HG02885 (cell line): Measurements from ENCODE around the gene CTSL.
A peak's percentile ranks its signal among the peaks of the same experiment; 100 is the strongest.

ENCODE experiments used
- ATAC-seq: cut with Tn5 transposase; IDR thresholded peaks from one replicate; pipeline ENCODE4 v1.9.1; 2021; ENCODE audit warnings: mild to moderate bottlenecking; ENCODE audit not compliant: unreplicated experiment, poor library complexity

Gene CTSL

DNA sequence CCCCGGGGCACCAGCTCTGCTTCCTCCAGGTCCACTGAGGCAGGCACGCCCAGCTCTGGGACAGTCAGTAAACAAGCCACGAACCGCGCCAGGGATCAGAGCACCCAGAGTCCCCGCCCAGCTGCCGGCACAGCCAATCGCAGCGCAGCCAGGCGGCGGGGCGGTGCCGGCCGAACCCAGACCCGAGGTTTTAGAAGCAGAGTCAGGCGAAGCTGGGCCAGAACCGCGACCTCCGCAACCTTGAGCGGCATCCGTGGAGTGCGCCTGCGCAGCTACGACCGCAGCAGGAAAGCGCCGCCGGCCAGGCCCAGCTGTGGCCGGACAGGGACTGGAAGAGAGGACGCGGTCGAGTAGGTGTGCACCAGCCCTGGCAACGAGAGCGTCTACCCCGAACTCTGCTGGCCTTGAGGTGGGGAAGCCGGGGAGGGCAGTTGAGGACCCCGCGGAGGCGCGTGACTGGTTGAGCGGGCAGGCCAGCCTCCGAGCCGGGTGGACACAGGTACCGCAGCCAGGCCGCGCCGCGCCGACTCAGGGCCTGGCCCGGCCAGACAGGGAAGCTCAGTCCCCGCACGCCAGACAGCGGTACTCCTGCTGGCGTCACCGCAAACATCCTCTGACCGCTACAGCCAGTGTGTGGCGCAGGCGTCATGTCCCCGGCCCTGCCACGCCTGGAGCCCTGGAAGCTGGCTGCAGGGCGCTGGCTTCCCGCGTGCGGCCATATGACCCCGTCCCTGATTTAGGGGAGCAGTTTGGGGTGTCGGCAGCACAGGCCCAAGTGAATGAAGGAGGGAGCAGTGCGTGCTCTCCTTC is at the start of gene CTSL:
TSS of gene CTSL (plus strand) at position 220 of the 810 bp plus-strand sequence. CDS start 1,485 bp downstream, outside the sequence.
- ATAC-seq: peak; percentile 56

- no peak for ATAC-seq
Measured at GRCh38 chr9:87676976-87677775, 48.7 kb upstream of the CTSL start.

DNA sequence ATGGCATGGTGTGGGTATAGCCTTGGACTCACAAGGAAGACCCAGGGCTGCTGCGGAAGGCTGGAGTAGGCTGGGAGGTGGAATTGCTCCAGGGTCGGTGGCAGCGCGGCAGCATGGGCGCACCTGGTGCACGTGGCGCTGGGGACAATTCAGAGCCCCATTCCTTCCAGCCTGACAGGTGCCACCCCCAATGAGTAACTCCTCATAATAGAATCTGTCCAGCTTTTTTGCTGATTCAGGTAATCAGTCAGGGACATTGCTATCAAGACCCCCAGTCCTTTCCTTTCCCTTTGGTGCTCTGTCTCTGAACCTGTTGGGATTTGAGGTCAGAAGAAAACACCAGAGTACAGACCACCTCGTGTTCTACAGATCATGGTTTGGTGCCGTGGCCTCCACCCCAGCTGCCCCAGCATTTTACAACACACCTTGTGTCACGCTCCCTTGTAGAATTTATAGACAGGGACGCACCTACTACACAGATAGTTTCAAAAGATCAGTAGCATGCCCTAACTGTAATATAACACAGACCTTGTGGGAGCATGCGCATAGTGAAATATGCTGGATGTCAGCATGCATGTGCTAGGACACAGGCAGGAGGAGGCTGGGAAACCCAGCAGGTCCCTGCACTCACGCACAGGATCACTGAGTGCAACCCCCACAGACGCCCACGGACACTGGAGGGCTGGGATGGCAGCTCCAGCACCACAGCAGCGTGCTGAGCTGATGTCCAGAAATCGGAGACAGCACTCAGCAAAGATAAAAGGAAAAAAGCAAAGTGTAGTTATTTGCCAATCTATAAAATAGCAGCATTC is 47.9 kb upstream of the CTSL start:
- ATAC-seq: no peak

DNA sequence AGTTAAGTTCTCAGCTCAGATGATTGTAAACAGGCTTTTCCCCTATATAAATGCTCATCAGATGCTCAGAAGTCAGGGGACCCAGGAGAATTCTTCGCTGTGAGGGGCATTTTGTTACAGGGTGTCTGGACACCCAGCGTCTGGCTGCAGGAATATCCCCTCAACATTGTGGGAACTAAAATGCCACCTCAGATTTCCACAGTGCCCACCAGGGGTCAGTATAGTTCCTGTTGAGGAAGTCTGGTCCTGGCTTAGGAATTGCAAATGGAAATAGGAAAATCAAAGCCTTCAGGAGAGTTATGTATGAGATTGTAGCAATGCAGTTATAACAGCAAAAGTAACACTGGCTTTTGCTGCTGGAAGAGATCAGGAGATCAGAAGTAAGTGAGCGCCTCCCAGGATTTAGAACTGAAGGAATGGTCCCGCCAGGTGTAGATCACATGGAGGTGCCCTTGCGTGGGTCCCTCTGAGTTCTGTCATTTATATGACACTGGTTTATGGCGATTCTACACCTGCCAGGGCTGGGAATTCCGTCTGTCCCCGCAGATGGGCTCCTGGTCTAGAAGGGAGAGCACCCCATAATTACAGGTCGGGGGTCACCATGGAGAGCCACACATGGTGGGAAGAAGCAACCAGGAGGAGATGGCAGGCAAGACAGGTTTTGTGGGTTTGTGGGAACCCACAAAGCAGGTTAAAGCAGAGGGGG is 47.1 kb upstream of the CTSL start:
- no peak for ATAC-seq

- no peak for ATAC-seq
Measured at GRCh38 chr9:87681271-87682061, 44.5 kb upstream of the CTSL start.

- ATAC-seq: no peak
Measured at GRCh38 chr9:87682085-87682484, 43.8 kb upstream of the CTSL start.

DNA sequence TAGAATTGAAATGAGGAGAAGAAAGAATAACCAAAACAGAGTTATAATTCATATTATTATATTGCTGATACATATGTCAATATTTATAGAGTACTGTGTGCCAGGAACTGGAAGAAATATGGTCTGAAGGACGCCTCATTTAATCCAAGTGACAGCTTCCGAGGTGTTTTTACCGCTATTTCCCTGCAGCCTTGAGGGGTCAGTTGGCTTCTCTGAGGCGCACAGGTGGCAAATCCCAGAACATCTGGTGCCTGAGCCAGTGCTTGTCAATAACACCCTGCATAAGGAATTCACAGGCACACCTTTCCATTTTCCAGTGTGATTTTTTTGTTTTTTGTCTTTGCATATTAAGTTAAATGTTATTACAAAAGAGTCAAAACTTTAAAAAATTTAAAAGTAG is 43.3 kb upstream of the CTSL start:
- no peak for ATAC-seq

- no peak for ATAC-seq
Measured at GRCh38 chr9:87683751-87684626, 41.9 kb upstream of the CTSL start.

GRCh38 chr9:87684627-87685219 is 41.2 kb upstream of the CTSL start:
- ATAC-seq: no peak

DNA sequence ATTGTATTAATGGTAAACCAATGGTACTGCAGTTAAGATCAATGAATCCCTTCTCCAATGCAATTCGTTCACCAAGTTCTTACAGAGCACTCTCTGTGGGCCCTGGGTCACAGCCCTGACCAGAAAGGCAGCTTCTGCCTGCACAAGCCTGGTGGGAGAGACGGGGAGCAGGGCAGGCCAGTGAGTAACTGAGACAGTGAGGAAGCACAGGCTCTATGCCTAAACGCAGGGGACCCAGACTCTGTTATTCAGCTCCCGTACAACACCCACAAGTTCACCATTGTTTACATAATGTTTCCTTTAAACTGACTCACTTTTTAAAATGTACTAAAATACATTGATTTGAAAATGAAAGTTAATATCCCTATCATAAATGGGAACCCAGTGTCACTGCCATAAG is 40.5 kb upstream of the CTSL start:
- no peak for ATAC-seq

DNA sequence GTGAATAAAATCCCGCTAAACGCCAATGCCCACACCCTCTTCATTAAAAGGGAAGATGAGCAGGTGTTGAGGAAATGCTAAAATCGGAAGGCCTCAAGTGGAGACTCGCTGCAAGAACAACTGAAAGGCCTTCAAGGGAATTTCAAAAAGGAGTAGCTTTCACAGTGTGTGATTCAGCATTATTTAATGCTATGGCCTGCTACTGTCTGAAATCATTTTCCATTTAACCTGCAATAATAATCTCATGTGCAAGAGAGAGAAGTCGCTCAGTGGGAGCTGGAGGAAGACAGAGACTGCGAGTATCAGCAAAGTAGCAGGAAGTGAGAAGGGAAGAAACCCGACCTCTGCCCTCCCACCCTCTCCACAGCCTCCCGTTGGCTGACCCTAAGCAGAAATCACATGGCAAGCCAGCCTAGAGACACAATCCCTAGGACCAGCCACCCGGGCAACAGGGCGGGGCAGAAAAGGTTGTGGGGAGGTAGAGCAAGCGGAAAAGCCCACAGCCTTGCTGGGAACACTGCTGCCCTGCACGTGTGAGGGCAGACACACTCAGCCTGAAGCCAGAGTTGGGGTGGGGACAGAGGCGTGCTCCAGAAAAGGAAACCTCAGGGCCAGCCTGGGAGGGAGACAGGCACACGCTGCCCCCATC is 39.9 kb upstream of the CTSL start:
- no peak for ATAC-seq

DNA sequence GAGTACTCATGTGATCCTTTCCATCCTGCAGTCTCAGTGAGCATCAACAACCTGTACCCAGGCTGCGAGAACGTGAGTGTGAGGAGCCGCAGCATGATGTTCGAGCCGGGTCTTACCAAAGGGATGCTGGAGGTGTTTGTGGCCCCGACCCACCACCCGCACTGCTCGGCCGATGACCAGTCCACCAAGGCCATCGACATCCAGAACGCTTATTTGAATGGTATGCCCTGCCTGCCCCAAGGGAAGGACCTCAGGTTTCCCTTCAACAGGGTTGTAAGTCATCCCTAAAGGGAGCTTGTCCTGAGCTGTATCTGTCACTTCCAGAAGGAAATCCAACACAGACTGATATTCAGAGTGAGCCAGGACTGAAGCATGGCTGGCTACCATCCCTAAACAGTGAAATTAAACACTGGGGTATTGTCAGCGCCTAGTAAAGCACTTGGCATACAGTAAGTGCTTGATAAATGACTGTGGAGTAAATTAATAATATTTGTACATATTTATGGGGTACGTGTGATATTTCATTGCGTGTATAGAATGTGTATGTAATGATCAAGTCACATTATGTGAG is 39.3 kb upstream of the CTSL start:
- no peak for ATAC-seq

DNA sequence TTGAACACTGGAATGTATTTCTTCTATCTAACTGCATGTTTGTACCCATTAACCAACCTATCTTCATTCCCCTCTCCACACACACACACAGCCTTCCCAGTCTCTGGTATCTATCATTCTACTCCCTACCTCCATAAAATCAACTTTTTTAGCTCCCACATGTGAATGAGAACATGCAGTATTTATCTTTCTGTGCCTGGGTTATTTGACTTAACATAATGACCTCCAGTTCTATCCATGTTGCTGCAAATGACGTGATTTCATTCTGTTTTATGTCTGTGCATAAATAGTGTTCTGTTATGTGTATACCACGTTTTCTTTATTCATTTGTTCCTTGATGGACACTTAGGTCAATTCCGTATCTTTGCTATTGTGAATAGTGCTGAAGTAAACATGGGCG is 38.7 kb upstream of the CTSL start:
- ATAC-seq: no peak

- no peak for ATAC-seq
Measured at GRCh38 chr9:87694236-87694755, 31.6 kb upstream of the CTSL start.

GRCh38 chr9:87695523-87695922 is 30.4 kb upstream of the CTSL start:
- ATAC-seq: no peak

DNA sequence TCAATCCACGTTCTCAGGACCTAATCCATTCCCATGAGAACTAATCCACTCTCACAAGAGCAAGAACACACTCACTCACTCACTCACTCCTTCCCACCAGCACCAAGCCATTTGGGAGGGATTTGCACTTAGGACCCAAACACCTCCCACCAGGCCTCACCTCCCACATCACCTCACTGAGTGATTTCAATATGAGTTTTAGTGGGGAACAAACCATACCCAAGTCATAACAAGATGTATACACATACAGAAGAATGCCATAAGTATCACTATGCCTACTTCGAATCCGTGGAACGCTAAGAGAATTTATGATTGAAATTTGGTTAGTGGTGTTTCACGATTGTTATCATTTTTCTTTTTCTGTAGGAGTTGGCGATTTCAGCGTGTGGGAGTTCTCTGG is 29.3 kb upstream of the CTSL start:
- ATAC-seq: no peak
